LNCAP (cell line): ENCODE data around the gene TGFB1.

ENCODE experiments used
- CTCF ChIP-seq: fragments of 450-650 bp; IDR thresholded peaks from 2 replicates; pipeline ENCODE4 v1.5.1; 2017; ENCODE audit warnings: mild to moderate bottlenecking

Gene TGFB1

GRCh38 chr19:41350735-41351338 is 2.9 kb downstream of the TGFB1 start:
- no peak for TF ChIP-seq CTCF

GRCh38 chr19:41344162-41344561 is 9.6 kb downstream of the TGFB1 start:
- TF ChIP-seq CTCF: no peak

GRCh38 chr19:41341669-41342490 is 11.8 kb downstream of the TGFB1 start:
- no peak; the same call in 1 of the 2 replicates for TF ChIP-seq CTCF

GRCh38 chr19:41339936-41340335 is 13.8 kb downstream of the TGFB1 start:
- no peak for TF ChIP-seq CTCF

- TF ChIP-seq CTCF: no peak
Measured at GRCh38 chr19:41335467-41335866, 18.3 kb downstream of the TGFB1 start.

GRCh38 chr19:41334793-41335192 is 18.9 kb downstream of the TGFB1 start:
- no peak for TF ChIP-seq CTCF

GRCh38 chr19:41332468-41332867 is 21.3 kb downstream of the TGFB1 start:
- TF ChIP-seq CTCF: no peak
